Measurements from ENCODE around the gene TNFSF10.

DNA sequence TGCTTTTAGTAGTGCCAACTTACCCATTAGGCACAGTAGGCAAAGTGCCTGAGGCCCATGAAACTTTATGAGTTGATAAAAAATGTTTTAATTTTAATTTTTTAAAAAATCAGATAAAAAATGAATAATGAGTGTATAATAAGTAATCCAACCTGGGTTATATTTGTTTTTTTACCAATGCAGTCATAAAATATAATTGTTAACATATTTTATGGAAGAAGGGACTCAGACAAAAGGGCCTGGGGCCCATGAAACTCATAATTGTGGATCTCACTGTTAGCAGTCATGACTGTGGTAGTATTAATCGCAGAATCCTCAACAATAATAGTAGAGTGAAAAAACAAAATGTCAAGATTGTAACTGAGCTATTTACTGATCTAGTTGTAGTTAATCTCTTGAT is 16.8 kb upstream of the TNFSF10 start:
- TF ChIP-seq CEBPB (IDR thresholded peaks at IDR 0.05; ENCODE audit: low read depth, low read length) (no peak), SMC3 (IDR thresholded peaks at IDR 0.05; ENCODE audit: low read depth, low read length) (no peak), RAD21 (IDR thresholded peaks at IDR 0.05; ENCODE audit: low read length) (no peak), POLR2A (IDR thresholded peaks at IDR 0.05; ENCODE audit: low read depth, low read length) (no peak), BHLHE40 (IDR thresholded peaks at IDR 0.05; ENCODE audit: low read depth, low read length) (no peak), CHD1 (IDR thresholded peaks at IDR 0.05; ENCODE audit: low read depth, low read length) (no peak)
- TF ChIP-seq, protein P1, sequence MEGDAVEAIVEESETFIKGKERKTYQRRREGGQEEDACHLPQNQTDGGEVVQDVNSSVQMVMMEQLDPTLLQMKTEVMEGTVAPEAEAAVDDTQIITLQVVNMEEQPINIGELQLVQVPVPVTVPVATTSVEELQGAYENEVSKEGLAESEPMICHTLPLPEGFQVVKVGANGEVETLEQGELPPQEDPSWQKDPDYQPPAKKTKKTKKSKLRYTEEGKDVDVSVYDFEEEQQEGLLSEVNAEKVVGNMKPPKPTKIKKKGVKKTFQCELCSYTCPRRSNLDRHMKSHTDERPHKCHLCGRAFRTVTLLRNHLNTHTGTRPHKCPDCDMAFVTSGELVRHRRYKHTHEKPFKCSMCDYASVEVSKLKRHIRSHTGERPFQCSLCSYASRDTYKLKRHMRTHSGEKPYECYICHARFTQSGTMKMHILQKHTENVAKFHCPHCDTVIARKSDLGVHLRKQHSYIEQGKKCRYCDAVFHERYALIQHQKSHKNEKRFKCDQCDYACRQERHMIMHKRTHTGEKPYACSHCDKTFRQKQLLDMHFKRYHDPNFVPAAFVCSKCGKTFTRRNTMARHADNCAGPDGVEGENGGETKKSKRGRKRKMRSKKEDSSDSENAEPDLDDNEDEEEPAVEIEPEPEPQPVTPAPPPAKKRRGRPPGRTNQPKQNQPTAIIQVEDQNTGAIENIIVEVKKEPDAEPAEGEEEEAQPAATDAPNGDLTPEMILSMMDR (conservative IDR thresholded peaks at IDR 0.05; ENCODE audit: low read depth, low read length), result no peak
- TF ChIP-seq, protein P2, sequence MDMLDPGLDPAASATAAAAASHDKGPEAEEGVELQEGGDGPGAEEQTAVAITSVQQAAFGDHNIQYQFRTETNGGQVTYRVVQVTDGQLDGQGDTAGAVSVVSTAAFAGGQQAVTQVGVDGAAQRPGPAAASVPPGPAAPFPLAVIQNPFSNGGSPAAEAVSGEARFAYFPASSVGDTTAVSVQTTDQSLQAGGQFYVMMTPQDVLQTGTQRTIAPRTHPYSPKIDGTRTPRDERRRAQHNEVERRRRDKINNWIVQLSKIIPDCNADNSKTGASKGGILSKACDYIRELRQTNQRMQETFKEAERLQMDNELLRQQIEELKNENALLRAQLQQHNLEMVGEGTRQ (IDR thresholded peaks at IDR 0.05; ENCODE audit: low read depth, low read length), result no peak
